Omental fat pad (tissue), 4 donors: ENCODE data around the gene SHISA7. TPM values are rescaled to one million over a fixed set of nuclear protein-coding genes. Genes with fewer than 3 reads are reported as not detected.

Experiments used
- ATAC-seq: fragments of 150-250 bp; one replicate; pipeline ENCODE4 v1.9.1; 2016; ENCODE audit warnings: mild to moderate bottlenecking, moderate library complexity; ENCODE audit not compliant: low FRiP score
- DNase-seq: peaks from one replicate; pipeline ENCODE4 v3.0.0-alpha.2; 2019; ENCODE audit warnings: low spot score
- total RNA-seq, 4 donors: library from RNA; depleted of rRNA; stranded (reverse); fragments of >200 nt; gene quantifications; one replicate each; pipeline ENCODE4 v1.1.0, GENCODE V29; 2016
- TF ChIP-seq, protein P1 (sequence below), 3 donors: fragments of 450-650 bp; IDR thresholded peaks; one replicate each; pipeline ENCODE4 v1.5.1; 2016 to 2017; ENCODE audit warnings: antibody characterized with exemption in 3 of 3, mild to moderate bottlenecking in 3 of 3, moderate library complexity in 2 of 3

Gene SHISA7
- total RNA-seq, 4 donors from 2014 or later: not detected

DNA sequence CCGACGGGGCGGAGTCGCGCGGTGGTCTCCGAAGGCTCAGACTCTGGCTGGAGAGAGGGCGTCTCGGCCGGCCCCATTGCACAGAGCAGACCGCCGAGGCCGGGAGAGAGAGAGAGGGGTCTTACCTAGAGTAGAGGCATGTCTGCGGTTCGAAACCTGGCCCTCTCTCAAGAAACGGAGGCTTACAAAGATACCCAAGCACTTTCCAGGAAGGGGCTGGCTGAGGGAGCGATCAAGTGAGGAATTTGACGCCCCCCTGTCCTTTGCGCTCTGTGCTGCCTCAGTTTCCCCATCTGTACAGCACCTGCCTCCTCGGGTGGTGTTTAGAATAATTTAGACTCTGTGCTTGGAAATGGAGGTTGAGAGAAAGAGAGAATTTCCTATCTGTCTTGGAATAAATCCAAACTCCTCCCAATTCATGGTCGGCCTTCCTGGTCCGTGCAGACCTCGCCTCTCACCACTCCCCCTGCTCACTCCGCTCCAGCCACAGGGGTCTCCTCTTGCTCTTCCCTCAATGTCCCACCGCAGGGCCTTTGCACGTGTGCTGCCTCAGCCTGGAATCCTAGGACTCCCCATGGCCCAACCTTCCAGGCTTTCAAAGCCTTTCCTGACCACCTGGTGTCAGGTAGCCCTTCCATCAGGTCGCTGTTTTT, 19.0 kb upstream of the SHISA7 start:
- TF ChIP-seq, protein P1, sequence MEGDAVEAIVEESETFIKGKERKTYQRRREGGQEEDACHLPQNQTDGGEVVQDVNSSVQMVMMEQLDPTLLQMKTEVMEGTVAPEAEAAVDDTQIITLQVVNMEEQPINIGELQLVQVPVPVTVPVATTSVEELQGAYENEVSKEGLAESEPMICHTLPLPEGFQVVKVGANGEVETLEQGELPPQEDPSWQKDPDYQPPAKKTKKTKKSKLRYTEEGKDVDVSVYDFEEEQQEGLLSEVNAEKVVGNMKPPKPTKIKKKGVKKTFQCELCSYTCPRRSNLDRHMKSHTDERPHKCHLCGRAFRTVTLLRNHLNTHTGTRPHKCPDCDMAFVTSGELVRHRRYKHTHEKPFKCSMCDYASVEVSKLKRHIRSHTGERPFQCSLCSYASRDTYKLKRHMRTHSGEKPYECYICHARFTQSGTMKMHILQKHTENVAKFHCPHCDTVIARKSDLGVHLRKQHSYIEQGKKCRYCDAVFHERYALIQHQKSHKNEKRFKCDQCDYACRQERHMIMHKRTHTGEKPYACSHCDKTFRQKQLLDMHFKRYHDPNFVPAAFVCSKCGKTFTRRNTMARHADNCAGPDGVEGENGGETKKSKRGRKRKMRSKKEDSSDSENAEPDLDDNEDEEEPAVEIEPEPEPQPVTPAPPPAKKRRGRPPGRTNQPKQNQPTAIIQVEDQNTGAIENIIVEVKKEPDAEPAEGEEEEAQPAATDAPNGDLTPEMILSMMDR (IDR thresholded peaks at IDR 0.05): no peak
- DNase-seq (no peak), ATAC-seq (no peak)

DNA sequence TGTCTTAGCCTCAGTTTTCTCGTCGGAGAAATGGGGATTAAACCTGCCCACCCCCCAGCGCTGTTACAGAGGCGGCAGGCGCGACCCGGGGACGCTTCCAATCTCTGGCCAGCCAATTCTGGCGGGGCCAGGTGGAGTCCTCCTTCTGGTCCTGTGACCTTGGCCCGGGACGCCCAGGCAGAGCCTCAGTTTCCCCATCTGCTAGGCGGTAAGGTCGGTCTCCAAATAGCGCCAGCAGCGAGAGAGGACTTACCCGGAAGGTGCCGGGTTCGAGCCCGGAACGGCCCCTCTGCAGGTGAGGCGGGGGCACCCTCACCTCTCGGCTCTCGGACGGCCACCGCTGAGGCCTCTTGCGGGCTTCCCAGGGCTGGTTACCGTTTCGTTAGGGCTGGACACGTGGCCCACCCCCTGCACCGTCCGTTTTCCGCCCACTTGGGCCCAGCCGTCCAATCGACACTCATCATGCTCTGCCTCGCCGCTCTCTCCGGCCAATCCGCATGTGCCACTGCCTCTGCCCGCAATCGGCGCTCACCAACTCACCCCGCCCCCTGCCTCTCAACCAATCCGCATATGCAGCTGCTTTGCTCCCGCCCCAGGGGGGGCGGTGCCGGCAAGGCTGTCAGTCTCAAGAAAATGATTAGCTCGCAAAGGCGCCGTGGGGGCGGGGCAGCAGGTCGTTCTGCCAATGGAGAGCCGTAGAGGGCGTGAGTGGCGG, 18.3 kb upstream of the SHISA7 start, which contains the start of gene ISOC2:
ISOC2 (minus strand) TSS at position 384 of the 715 bp plus-strand sequence. CDS start 5,156 bp downstream, outside the sequence.
- ATAC-seq: peak; percentile 96
- TF ChIP-seq, protein P1 (IDR thresholded peaks at IDR 0.05): no peak

DNA sequence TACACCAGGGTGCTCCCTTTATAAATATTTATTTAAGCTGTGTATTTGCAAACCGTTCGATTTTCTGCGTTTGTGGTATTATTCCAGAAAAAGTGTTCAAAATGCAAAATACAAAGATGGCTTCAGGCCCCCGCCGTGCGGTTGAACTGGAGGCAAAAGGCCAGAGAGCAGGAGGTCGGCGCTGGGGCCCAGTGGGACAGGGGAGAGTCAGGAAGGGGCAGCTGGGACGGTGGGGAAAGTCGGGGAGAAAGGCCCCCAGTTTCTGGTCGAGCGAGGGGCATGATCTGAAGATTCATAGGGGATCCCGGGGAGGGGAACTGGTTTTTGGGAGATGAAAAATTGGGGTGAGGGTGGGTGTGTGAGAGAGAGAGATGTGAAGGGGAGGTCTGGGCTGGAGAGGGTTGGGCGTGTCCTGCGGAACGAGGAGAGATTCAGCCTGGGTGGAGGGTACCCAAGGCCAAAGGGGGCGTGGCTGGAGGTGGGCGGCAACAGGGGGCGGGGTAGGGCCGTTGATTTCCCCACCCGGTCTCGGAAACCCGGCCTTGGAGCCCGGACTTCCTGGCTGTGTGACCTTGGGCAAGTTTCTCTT, 17.7 kb upstream of the SHISA7 start:
- ATAC-seq (peak; percentile 70), DNase-seq (peak; percentile 82)
- TF ChIP-seq, protein P1 (IDR thresholded peaks at IDR 0.05): no peak

More for the DNA sequence above, 18.3 kb upstream of the SHISA7 start, which contains the start of gene ISOC2:
- peak; percentile 99 for DNase-seq

DNA sequence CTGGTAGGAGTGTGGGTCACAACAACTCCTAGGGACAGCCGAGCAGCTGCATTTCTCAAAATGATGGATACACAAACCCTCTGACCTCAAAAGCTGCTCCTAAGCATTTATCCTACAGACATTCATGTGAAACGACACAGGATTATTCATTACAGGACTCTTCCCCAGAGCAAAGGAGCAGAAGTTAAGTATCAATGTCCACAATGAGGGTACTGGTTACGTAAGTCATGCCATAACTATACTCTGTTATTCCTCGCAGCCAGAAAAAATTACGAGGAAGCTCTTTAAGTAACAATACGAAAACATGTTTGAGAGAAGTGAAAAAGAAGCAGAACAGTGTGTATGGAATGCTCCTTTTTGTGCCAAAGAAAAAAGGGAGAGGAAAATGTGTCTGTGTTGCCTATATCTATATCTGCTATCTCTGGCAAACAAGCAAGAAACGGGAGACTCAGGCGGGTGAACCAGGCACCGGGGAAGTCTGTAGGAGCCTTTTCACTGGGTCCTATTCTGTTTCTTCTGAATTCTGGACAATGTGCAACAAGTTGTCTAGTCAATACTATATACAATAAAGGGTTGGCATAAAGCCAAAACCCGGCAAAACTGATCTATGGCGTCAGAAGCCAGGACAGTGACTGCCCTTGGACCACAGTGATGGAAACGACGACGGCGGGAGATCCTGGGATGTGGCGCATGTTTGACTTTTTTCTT, 17.0 kb upstream of the SHISA7 start:
- DNase-seq (no peak), ATAC-seq (no peak)
- TF ChIP-seq, protein P1 (IDR thresholded peaks at IDR 0.05): no peak

DNA sequence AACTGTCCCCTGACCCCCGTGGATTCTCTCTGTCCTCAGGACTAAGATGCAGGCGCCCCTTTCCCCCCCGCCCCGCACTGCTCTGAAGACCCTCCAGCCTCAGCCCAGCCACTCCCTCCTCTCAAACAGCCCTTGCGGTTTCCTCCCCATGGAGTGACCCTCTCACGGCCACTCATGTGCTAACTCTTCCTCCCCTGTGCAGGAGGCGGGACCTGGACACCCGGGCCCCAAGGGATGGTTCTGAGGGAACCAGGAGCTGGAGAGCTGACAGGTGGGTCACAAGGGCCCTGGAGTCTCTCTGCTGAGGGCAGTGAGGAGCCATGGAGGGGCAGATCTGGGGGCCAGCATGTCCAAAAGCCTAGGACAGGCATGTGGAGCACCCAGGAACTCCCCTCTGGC, 16.4 kb upstream of the SHISA7 start:
- DNase-seq (no peak), ATAC-seq (no peak)

More for the DNA sequence above, 16.4 kb upstream of the SHISA7 start:
- TF ChIP-seq, protein P1 (IDR thresholded peaks at IDR 0.05): no peak
